Calu3 (cell line): ENCODE measurements around the gene PCK1. TPM values are rescaled to one million over a fixed set of nuclear protein-coding genes. Genes with fewer than 3 reads are reported as not detected.

ENCODE experiments used
- BruUV-seq: library from RNA; stranded (reverse); fragments of 400-500 nt; replicated peaks from 2 replicates; lab custom pipeline; 2021; lab: Mats Ljungman, UMichigan
- CTCF ChIA-PET: fragments of 300-600 bp; sonication (Branson Sonifier 250); formaldehyde crosslinking; loops from one replicate; lab custom pipeline; 2022; ENCODE audit warnings: antibody characterized with exemption; lab: Charles Lee
- DNase-seq: peaks from one replicate; pipeline ENCODE4 v3.0.0; 2022
- H3K27ac Mint-ChIP-seq: one replicate; pipeline ENCODE4 v1.8.0; 2022; ENCODE audit warnings: mixed read lengths; ENCODE audit not compliant: unreplicated experiment
- H3K27me3 Mint-ChIP-seq: one replicate; pipeline ENCODE4 v1.8.0; 2022; ENCODE audit warnings: mixed read lengths; ENCODE audit not compliant: unreplicated experiment
- H3K36me3 Mint-ChIP-seq: one replicate; pipeline ENCODE4 v1.8.0; 2022; ENCODE audit warnings: mild to moderate bottlenecking, moderate library complexity, mixed read lengths; ENCODE audit not compliant: insufficient read depth, unreplicated experiment
- H3K4me1 Mint-ChIP-seq: one replicate; pipeline ENCODE4 v1.8.0; 2022; ENCODE audit warnings: mild to moderate bottlenecking, low read depth, mixed read lengths; ENCODE audit not compliant: unreplicated experiment
- H3K4me3 Mint-ChIP-seq: one replicate; pipeline ENCODE4 v1.8.0; 2022; ENCODE audit warnings: mild to moderate bottlenecking, low read depth, moderate library complexity, mixed read lengths; ENCODE audit not compliant: unreplicated experiment
- H3K9me3 Mint-ChIP-seq: one replicate; pipeline ENCODE4 v1.8.0; 2022; ENCODE audit warnings: low read depth, mixed read lengths; ENCODE audit not compliant: unreplicated experiment
- CTCF ChIP-seq: fragments of 200-600 bp; IDR thresholded peaks from one replicate; pipeline ENCODE4 v1.8.0; 2022; ENCODE audit warnings: antibody characterized with exemption; ENCODE audit not compliant: unreplicated experiment
- intact Hi-C: fragments of 100-400 bp; cut with micrococcal nuclease; formaldehyde crosslinking; loops from one replicate; pipeline ENCODE4 v1.10.0; 2022; ENCODE audit not compliant: unreplicated experiment
- total RNA-seq: library from RNA; stranded (reverse); gene quantifications from 2 replicates; pipeline ENCODE4 v1.2.3, GENCODE V29; 2022

The PCK1 gene
- total RNA-seq, 1 experiment from 2014 or later: 0.19 TPM

- H3K27me3 Mint-ChIP-seq: peaks cover 32% of the 10 kb centered on the region
- no TSS peak for BruUV-seq
- no peaks in the 10 kb centered on the region for H3K9me3 Mint-ChIP-seq
- no peak overlapping the region for H3K27ac Mint-ChIP-seq
- no peak for TF ChIP-seq CTCF
- CTCF ChIA-PET: interaction anchor here (1.1 to 1.9 kb wide), 4 partner anchors 10 to 567 kb away, joined by 3 to 16 read pairs (median 3); no protein-coding TSS in a partner anchor
- H3K36me3 Mint-ChIP-seq: no peaks in the 10 kb centered on the region
- DNase-seq: no peak
- intact Hi-C loops: no loop called here
- no peak overlapping the region for H3K4me3 Mint-ChIP-seq
- H3K4me1 Mint-ChIP-seq: peaks cover 14% of the 10 kb centered on the region
Observed at GRCh38 chr20:57612916-57613315, 52.0 kb downstream of the PCK1 start.

GRCh38 chr20:57613481-57613921, 52.6 kb downstream of the PCK1 start:
- Mint-ChIP-seq H3K4me1 (peaks cover 20% of the 10 kb centered on the region), H3K27me3 (peaks cover 27% of the 10 kb centered on the region), H3K4me3 (no peak overlapping the region), H3K9me3 (no peaks in the 10 kb centered on the region), H3K27ac (no peak overlapping the region), H3K36me3 (no peaks in the 10 kb centered on the region)
- no peak for DNase-seq
- CTCF ChIA-PET: interaction anchor here (0.5 to 1.4 kb wide), 2 partner anchors 9 to 14 kb away, joined by 3 to 5 read pairs; no protein-coding TSS in a partner anchor
- BruUV-seq: no TSS peak
- TF ChIP-seq CTCF: no peak
- intact Hi-C loops: no loop called here

- CTCF ChIA-PET: no interaction called here
- Mint-ChIP-seq H3K9me3 (no peaks in the 10 kb centered on the region), H3K27ac (no peak overlapping the region), H3K36me3 (no peaks in the 10 kb centered on the region), H3K4me1 (peaks cover 23% of the 10 kb centered on the region), H3K27me3 (peaks cover 14% of the 10 kb centered on the region), H3K4me3 (no peak overlapping the region)
- DNase-seq: no peak
- no peak for TF ChIP-seq CTCF
- BruUV-seq: no TSS peak
- intact Hi-C loops: loop anchor here (5.0 kb wide), 1 partner anchor 403 kb away; no protein-coding TSS in a partner anchor
Observed at GRCh38 chr20:57614490-57615444, 53.9 kb downstream of the PCK1 start.

GRCh38 chr20:57615445-57615811, 54.5 kb downstream of the PCK1 start:
- Mint-ChIP-seq H3K36me3 (no peaks in the 10 kb centered on the region), H3K9me3 (no peaks in the 10 kb centered on the region), H3K27me3 (peaks cover 7% of the 10 kb centered on the region), H3K4me1 (peaks cover 30% of the 10 kb centered on the region), H3K27ac (no peak overlapping the region), H3K4me3 (no peak overlapping the region)
- TF ChIP-seq CTCF: no peak
- intact Hi-C loops: loop anchor here (5.0 kb wide), 1 partner anchor 402 kb away; no protein-coding TSS in a partner anchor
- no TSS peak for BruUV-seq
- CTCF ChIA-PET: no interaction called here
- no peak for DNase-seq
